Measurements from ENCODE around the gene CHTF18. TPM values are rescaled to one million over a fixed set of nuclear protein-coding genes. Genes with fewer than 3 reads are reported as not detected.

The CHTF18 gene
- total RNA-seq, 1 experiment from 2014 or later, result 120 TPM

- Histone ChIP-seq H3K4ac (ENCODE audit: low read depth, low read length) (no peak overlapping the region), H4K5ac (ENCODE audit: insufficient read length, low read depth, low read length) (no peak overlapping the region), H2BK20ac (ENCODE audit: low read depth, low read length, poor library complexity, severe bottlenecking) (no peak overlapping the region), H2BK120ac (ENCODE audit: low read depth, low read length, poor library complexity, severe bottlenecking) (no peak overlapping the region), H4K8ac (replicated peaks; ENCODE audit: insufficient read length, low read depth, low read length) (no peak overlapping the region), H3K27ac (ENCODE audit: insufficient read length, low read depth, low read length) (no peak overlapping the region), H3K9me3 (ENCODE audit: control insufficient read depth, low read depth, low read length) (no peaks in the 10 kb centered on the region), H3K18ac (ENCODE audit: insufficient read length, low read depth, low read length) (no peak overlapping the region), H3K4me1 (ENCODE audit: insufficient read depth, low read length) (no peaks in the 10 kb centered on the region), H3K14ac (ENCODE audit: insufficient read depth, low read length) (no peak overlapping the region), H3K23ac (ENCODE audit: insufficient read length, low read depth, low read length) (no peak overlapping the region), H3K79me2 (ENCODE audit: insufficient read depth, low read length) (no peaks in the 10 kb centered on the region), H3K79me1 (ENCODE audit: insufficient read depth, low read depth, low read length, poor library complexity, severe bottlenecking) (no peaks in the 10 kb centered on the region), H2BK5ac (ENCODE audit: insufficient read length, low read length) (no peak overlapping the region), H4K20me1 (ENCODE audit: control insufficient read depth, insufficient read depth, insufficient read length) (no peaks in the 10 kb centered on the region), H3K9ac (ENCODE audit: extremely low read depth, insufficient read length, low read length) (no peak overlapping the region), H2AK5ac (ENCODE audit: insufficient read length, low read length) (no peak overlapping the region), H3K4me2 (ENCODE audit: insufficient read depth, insufficient read length, low read length) (no peak overlapping the region), H4K91ac (ENCODE audit: insufficient read length, low read depth, low read length) (no peak overlapping the region), H2AFZ (ENCODE audit: low read length) (no peak overlapping the region), H3K23me2 (ENCODE audit: insufficient read length, low read depth, low read length, poor library complexity, severe bottlenecking) (peaks cover 4% of the 10 kb centered on the region), H3T11ph (ENCODE audit: low read length) (no peak overlapping the region), H2BK15ac (ENCODE audit: low read depth, low read length) (no peak overlapping the region), H2BK12ac (ENCODE audit: insufficient read length, low read depth, low read length) (no peak overlapping the region), H3K56ac (ENCODE audit: insufficient read length, low read depth, low read length) (no peak overlapping the region), H3K27me3 (ENCODE audit: insufficient read depth, low read length) (no peaks in the 10 kb centered on the region; the same call in 1 of the 2 replicates)
- H3K27ac Mint-ChIP-seq, result no peak overlapping the region
- H3K4me1 Mint-ChIP-seq, result no peaks in the 10 kb centered on the region
- peaks cover 18 to 38% (median 25%) of the 10 kb centered on the region in 3 experiments; a peak in 6 of 7 replicates for H3K36me3 Mint-ChIP-seq (ENCODE audit: insufficient read depth in 1 of 3, low read depth in 3 of 3)
- H3K9me3 Mint-ChIP-seq, result peaks cover 0 to 3% of the 10 kb centered on the region in 2 experiments; a peak in 1 of 5 replicates
- no peak overlapping the region for H3K4me3 Mint-ChIP-seq
- H3K27me3 Mint-ChIP-seq (ENCODE audit: low read depth), result peaks cover 21% of the 10 kb centered on the region
- DNase-seq, result no peak
- WGBS (ENCODE audit: extremely low coverage, insufficient read length, low lambda C conversion rate), result no CpG with 5 or more reads among the region's 38 CpGs
- TF ChIP-seq CTCF (conservative IDR thresholded peaks at IDR 0.05), result no peak
These were observed 8.1 kb downstream of the CHTF18 start for GRCh38 chr16:796296-797119.
